WTC11 (cell line): ENCODE data around the gene SLC35E3.

Source experiments
- CTCF ChIP-seq: fragments of 200-600 bp; IDR thresholded peaks from 2 replicates; pipeline ENCODE4 v1.8.0; 2022; ENCODE audit warnings: antibody characterized with exemption
- ESRRA ChIP-seq: sonication (generic); formaldehyde crosslinking; IDR thresholded peaks from 2 replicates; pipeline ENCODE4 v1.8.1; 2022; ENCODE audit warnings: mild to moderate bottlenecking, missing genetic modification reagents, borderline replicate concordance
- ETV6 ChIP-seq: sonication (generic); formaldehyde crosslinking; IDR thresholded peaks from 2 replicates; pipeline ENCODE4 v1.8.1; 2022; ENCODE audit warnings: mild to moderate bottlenecking, missing genetic modification reagents
- PRDM15 ChIP-seq: sonication (generic); formaldehyde crosslinking; IDR thresholded peaks from 2 replicates; pipeline ENCODE4 v1.8.0; 2022; ENCODE audit warnings: missing genetic modification reagents
- PREB ChIP-seq: sonication (generic); formaldehyde crosslinking; IDR thresholded peaks from 2 replicates; pipeline ENCODE4 v1.8.1; 2022; ENCODE audit warnings: mild to moderate bottlenecking, missing genetic modification reagents, moderate library complexity, borderline replicate concordance
- ZNF281 ChIP-seq: sonication (generic); formaldehyde crosslinking; IDR thresholded peaks from 2 replicates; pipeline ENCODE4 v1.8.0; 2023; ENCODE audit warnings: mild to moderate bottlenecking, missing genetic modification reagents

- no peak for TF ChIP-seq CTCF
- no peak for TF ChIP-seq ETV6 (CRISPR knock-in tag)
- no peak for TF ChIP-seq PREB (CRISPR knock-in tag)
- no peak for TF ChIP-seq PRDM15 (CRISPR knock-in tag)
- TF ChIP-seq ZNF281: no peak
- TF ChIP-seq ESRRA: no peak
Measured at GRCh38 chr12:68815232-68815927, 69.4 kb downstream of the SLC35E3 start.
